ENCODE data around the gene USF3. TPM values are rescaled to one million over a fixed set of nuclear protein-coding genes. Genes with fewer than 3 reads are reported as not detected.

The USF3 gene
- 6.5 and 10.2 TPM in 2 replicates for total RNA-seq

DNA sequence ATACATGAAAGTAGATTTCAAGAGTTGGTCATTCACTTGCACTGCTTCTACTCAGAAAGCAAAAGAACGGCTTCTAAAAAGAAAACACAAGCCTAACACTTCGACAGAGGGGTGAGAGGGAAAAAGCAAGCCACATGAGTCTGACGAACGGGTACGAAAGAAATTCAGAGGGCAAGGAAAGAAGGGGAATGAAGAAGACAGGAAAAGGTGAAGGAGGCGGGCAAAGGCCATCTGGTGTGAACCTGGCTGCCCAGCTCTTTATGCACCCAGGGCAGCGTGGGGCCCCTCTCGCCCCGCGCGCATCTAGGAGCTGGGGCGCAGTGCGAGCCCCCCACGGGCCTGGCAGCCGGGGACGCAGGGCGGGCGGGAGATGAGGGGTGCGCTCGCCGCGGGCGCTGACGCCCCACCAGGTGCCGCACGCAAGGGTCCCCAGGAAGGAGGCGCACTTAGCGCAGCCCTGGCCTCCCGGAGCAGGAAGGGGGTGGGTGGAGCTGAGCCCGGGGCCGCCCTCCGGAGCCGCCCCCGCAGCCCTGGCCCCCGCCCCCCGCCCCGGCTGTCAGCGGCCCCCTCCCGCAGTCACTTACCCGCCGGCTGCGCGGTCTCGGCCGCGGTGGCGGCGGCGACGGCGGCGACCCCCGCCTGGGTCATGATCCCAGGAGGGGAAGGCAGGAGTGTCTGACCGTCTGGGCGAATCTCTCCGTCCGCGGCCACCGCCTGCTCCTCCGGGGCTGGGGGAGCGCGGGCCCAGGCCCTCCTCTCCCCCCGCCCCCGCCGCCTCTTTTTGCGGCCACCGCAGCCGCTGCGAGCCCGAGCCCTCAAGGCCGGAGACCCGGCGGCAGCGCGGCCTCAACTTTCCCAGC is at the start of gene USF3:
USF3 (minus strand) TSS at position 857 of the 860 bp plus-strand sequence. CDS start 21,764 bp downstream, outside the sequence.

GRCh38 chr3:113745756-113746547 is 49.5 kb upstream of the USF3 start, which contains the start of gene NAA50:
Gene NAA50, minus strand, starts transcription at chr3:113746249. Its CDS starts 300 bp downstream, at chr3:113745949.

Other genes starting within 250 kb of the USF3 start
- gene SPICE1, start 181.5 kb downstream of the USF3 start, total RNA-seq, result 9.3 and 13.6 TPM in 2 replicates
- gene SIDT1, start 164.1 kb downstream of the USF3 start, total RNA-seq, result under 0.01 TPM in 1 of 2 replicates, not detected in the other
- gene NAA50, start 49.6 kb upstream of the USF3 start, total RNA-seq, result 171 and 216 TPM in 2 replicates
- 78.7 and 86.9 TPM in 2 replicates for gene ATP6V1A, start 50.4 kb upstream of the USF3 start, total RNA-seq
- gene GRAMD1C, start 142.1 kb upstream of the USF3 start, total RNA-seq, result 18.3 and 20.1 TPM in 2 replicates

Data from mammary microvascular endothelial cell (primary cell).